HEK293T (cell line): ENCODE measurements around the gene TMEM190.

ENCODE experiments used
- CTCF ChIA-PET: fragments of 350-600 bp; formaldehyde crosslinking; extraction: SDS; loops from one replicate; lab custom pipeline; 2021; ENCODE audit warnings: antibody characterized with exemption, inconsistent platforms; lab: Yijun Ruan, JAX
- POLR2A ChIA-PET: fragments of 350-600 bp; formaldehyde crosslinking; extraction: SDS; loops from one replicate; lab custom pipeline; 2020; ENCODE audit warnings: antibody characterized with exemption, inconsistent platforms; lab: Yijun Ruan, JAX
- DNase-seq: peaks from one replicate; pipeline ENCODE4 v3.0.0; 2012; ENCODE audit warnings: mixed read lengths; ENCODE audit errors: extremely low spot score
- ARNT ChIP-seq: fragments of 450-650 bp; IDR thresholded peaks from 2 replicates; pipeline ENCODE4 v1.6.1; 2017; ENCODE audit warnings: mild to moderate bottlenecking
- BHLHE40 ChIP-seq: fragments of 450-650 bp; IDR thresholded peaks from 2 replicates; pipeline ENCODE4 v1.6.1; 2016; ENCODE audit warnings: mild to moderate bottlenecking, moderate library complexity, borderline replicate concordance
- CTBP1 ChIP-seq: fragments of 450-650 bp; IDR thresholded peaks from 2 replicates; pipeline ENCODE4 v1.6.1; 2016; ENCODE audit warnings: borderline replicate concordance
- ELF4 ChIP-seq: fragments of 450-650 bp; IDR thresholded peaks from 2 replicates; pipeline ENCODE4 v1.6.1; 2017; ENCODE audit warnings: antibody characterized with exemption
- FOXA1 ChIP-seq: fragments of 450-650 bp; IDR thresholded peaks from 2 replicates; pipeline ENCODE4 v1.6.1; 2016; ENCODE audit warnings: mild to moderate bottlenecking
- FOXK2 ChIP-seq: fragments of 450-650 bp; IDR thresholded peaks from 2 replicates; pipeline ENCODE4 v1.6.1; 2016; ENCODE audit warnings: mild to moderate bottlenecking
- FOXM1 ChIP-seq: fragments of 450-650 bp; IDR thresholded peaks from 2 replicates; pipeline ENCODE4 v1.6.1; 2017; ENCODE audit warnings: mild to moderate bottlenecking, borderline replicate concordance
- HDGF ChIP-seq: fragments of 450-650 bp; IDR thresholded peaks from 2 replicates; pipeline ENCODE4 v1.6.1; 2017; ENCODE audit warnings: antibody characterized with exemption, borderline replicate concordance
- L3MBTL2 ChIP-seq: fragments of 450-650 bp; conservative IDR thresholded peaks from 2 replicates; pipeline ENCODE4 v1.6.1; 2016; ENCODE audit warnings: mild to moderate bottlenecking
- LEF1 ChIP-seq: fragments of 450-650 bp; IDR thresholded peaks from 2 replicates; pipeline ENCODE4 v1.6.1; 2017; ENCODE audit warnings: mild to moderate bottlenecking, borderline replicate concordance
- NFRKB ChIP-seq: fragments of 450-650 bp; IDR thresholded peaks from 2 replicates; pipeline ENCODE4 v1.6.1; 2016; ENCODE audit warnings: mild to moderate bottlenecking, moderate library complexity
- PKNOX1 ChIP-seq: fragments of 450-650 bp; IDR thresholded peaks from 2 replicates; pipeline ENCODE4 v1.6.1; 2016
- SP1 ChIP-seq: fragments of 450-650 bp; IDR thresholded peaks from 2 replicates; pipeline ENCODE4 v1.6.1; 2017
- SUZ12 ChIP-seq: fragments of 450-650 bp; IDR thresholded peaks from 2 replicates; pipeline ENCODE4 v1.6.1; 2016; ENCODE audit warnings: mild to moderate bottlenecking
- TARDBP ChIP-seq: fragments of 450-650 bp; IDR thresholded peaks from 2 replicates; pipeline ENCODE4 v1.6.1; 2016
- ZNF384 ChIP-seq: fragments of 450-650 bp; IDR thresholded peaks from 2 replicates; pipeline ENCODE4 v1.6.1; 2016

Gene TMEM190

DNA sequence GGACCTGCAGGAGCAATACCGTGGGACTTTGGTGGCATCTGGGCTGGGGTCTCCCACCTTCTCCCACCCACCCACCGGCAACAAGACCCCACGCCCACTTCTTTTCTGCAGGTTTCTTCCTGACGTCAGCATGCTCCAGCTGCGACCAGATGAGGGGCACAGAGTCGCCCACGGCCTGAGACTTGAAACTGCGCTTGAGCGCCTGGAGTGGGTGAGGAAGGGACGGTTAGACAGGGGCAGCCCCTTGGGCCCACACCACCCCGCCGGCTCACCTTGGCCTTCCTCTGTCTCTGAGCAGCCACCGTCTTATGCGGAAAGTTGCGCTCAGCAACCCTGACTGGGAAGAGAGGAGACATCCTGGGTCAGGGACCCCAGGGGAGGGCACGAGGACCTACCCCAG lies 15.7 kb upstream of the TMEM190 start:
- CTCF ChIA-PET, result no interaction called here
- no peak for DNase-seq
- POLR2A ChIA-PET, result interaction anchor here (1.2 kb wide), 1 partner anchor 22 kb away, joined by 4 read pairs; no protein-coding TSS in a partner anchor
- TF ChIP-seq ZNF384 (no peak), FOXK2 (no peak), HDGF (no peak), TARDBP (no peak), BHLHE40 (no peak), SP1 (no peak), FOXM1 (no peak), ARNT (no peak), FOXA1 (no peak), SUZ12 (no peak), LEF1 (no peak), CTBP1 (no peak), L3MBTL2 (no peak), ELF4 (no peak), NFRKB (no peak), PKNOX1 (no peak)

DNA sequence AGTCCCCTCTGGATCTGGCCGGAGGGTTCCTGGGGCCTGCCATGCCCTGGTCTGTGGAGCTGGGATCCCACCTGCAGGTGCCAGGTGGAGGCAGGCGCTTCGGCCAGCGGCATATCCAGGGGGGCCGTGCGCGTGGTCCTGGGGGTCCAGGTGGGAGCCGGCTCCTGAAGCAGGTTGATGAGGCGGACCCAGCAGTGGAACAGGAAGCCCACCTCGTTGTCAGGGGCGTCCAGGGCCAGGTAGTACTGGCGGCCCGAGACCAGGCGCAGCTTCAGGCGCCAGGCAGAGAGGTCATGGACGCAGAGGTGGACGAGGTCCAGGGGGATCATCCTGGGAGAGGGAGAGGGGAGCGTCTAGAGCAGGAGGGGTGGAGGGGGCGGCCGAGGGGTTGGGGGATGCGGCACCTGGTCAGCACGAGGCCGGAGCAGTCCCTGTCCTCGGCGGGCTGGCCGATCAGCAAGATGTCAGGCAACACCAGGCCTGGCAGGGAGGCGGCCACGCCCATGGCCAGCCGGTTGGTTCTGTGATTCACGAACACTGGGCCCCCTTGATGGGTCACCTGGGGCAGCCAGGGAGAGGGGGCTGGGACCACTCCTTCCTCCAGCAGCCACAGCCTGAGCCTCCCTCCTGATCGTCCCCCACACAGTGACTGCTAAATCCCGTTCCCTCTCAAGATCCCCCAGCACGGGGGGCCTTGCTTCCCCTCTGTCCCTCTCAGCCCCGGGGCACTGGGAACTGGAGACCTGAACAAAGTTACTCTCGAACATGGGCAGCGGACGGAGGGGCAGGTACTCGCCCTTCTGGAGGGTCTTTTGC lies 14.2 kb upstream of the TMEM190 start:
- no peak for TF ChIP-seq SUZ12
- TF ChIP-seq HDGF, result no peak
- no peak for TF ChIP-seq PKNOX1
- TF ChIP-seq SP1, result no peak
- ChIA-PET CTCF (no interaction called here), POLR2A (interaction anchor here (1.0 to 1.3 kb wide), 2 partner anchors 12 to 45 kb away, joined by 3 read pairs; partner anchors contain the start of gene UBE2S)

GRCh38 chr19:55362990-55363716 lies 13.5 kb upstream of the TMEM190 start, which contains the start of gene GARIN5B:
Gene GARIN5B (minus strand): TSS chr19:55363260. CDS start chr19:55363066, 194 bp downstream.
- CTCF ChIA-PET, result no interaction called here
- DNase-seq, result no peak
- POLR2A ChIA-PET, result interaction anchor here (1.0 to 1.1 kb wide), 2 partner anchors 13 to 40 kb away, joined by 3 read pairs; no protein-coding TSS in a partner anchor
- TF ChIP-seq HDGF, result no peak
- no peak for TF ChIP-seq NFRKB
- no peak for TF ChIP-seq SUZ12
- TF ChIP-seq ZNF384, result no peak
- no peak for TF ChIP-seq FOXK2
- no peak for TF ChIP-seq SP1
- no peak for TF ChIP-seq PKNOX1
- TF ChIP-seq LEF1, result no peak
- TF ChIP-seq L3MBTL2, result no peak
- no peak for TF ChIP-seq ELF4
- TF ChIP-seq CTBP1, result no peak
- TF ChIP-seq FOXM1, result no peak
- TF ChIP-seq TARDBP, result no peak

More for the DNA sequence above, 14.2 kb upstream of the TMEM190 start:
- DNase-seq, result no peak

- ChIA-PET CTCF (no interaction called here), POLR2A (no interaction called here)
- no peak for DNase-seq
- TF ChIP-seq ZNF384 (no peak), ARNT (no peak), BHLHE40 (no peak), HDGF (no peak), FOXM1 (no peak), NFRKB (no peak), TARDBP (no peak), PKNOX1 (no peak), CTBP1 (no peak), ELF4 (no peak), SUZ12 (no peak), LEF1 (no peak), FOXA1 (no peak), L3MBTL2 (no peak), FOXK2 (no peak), SP1 (no peak)
These were observed 11.4 kb upstream of the TMEM190 start for GRCh38 chr19:55365245-55365644.

- DNase-seq, result no peak
- ChIA-PET POLR2A (interaction anchor here (0.9 kb wide), 1 partner anchor 26 kb away, joined by 3 read pairs; the partner anchor contains the start of gene KMT5C), CTCF (no interaction called here)
- TF ChIP-seq SP1, result no peak
These were observed 10.7 kb upstream of the TMEM190 start for GRCh38 chr19:55365964-55366363.
